Stimulated activated CD8-positive, alpha-beta memory T cell treated with anti-CD3 and anti-CD28 coated beads, Interleukin-4, amount 100 ng/mL, for 1 hour (primary cell): ENCODE data around the gene PRSS21.

Experiments
- DNase-seq, 2 donors: peaks; one replicate each; pipeline ENCODE4 v3.0.0-alpha.2; 2020; ENCODE audit warnings: low read depth in 2 of 2, low spot score in 1 of 2

Gene PRSS21

GRCh38 chr16:2816751-2817339 lies at the start of gene PRSS21:
Gene PRSS21 (plus strand): TSS chr16:2817237. CDS start chr16:2817269, 32 bp downstream.
- DNase-seq = no peak

GRCh38 chr16:2767891-2768290 lies 49.1 kb upstream of the PRSS21 start:
- DNase-seq = no peak

GRCh38 chr16:2768403-2769089 lies 48.5 kb upstream of the PRSS21 start:
- DNase-seq = no peak

GRCh38 chr16:2769100-2769529 lies 47.9 kb upstream of the PRSS21 start:
- no peak for DNase-seq

GRCh38 chr16:2769675-2770056 lies 47.4 kb upstream of the PRSS21 start:
- DNase-seq = no peak

- no peak for DNase-seq
These were observed 46.7 kb upstream of the PRSS21 start for GRCh38 chr16:2770057-2770951.

GRCh38 chr16:2771496-2772402 lies 45.3 kb upstream of the PRSS21 start:
- no peak for DNase-seq

GRCh38 chr16:2773188-2773968 lies 43.7 kb upstream of the PRSS21 start:
- DNase-seq = no peak

- no peak for DNase-seq
These were observed 42.7 kb upstream of the PRSS21 start for GRCh38 chr16:2774161-2774891.

- no peak for DNase-seq
These were observed 41.8 kb upstream of the PRSS21 start for GRCh38 chr16:2775131-2775716.

- no peak for DNase-seq
These were observed 41.1 kb upstream of the PRSS21 start for GRCh38 chr16:2775765-2776499.

- DNase-seq = no peak
These were observed 40.4 kb upstream of the PRSS21 start for GRCh38 chr16:2776500-2777139.

GRCh38 chr16:2777231-2777902 lies 39.7 kb upstream of the PRSS21 start, which contains the start of gene ELOB:
Gene ELOB (minus strand): TSS chr16:2777280. CDS start chr16:2777239, 41 bp downstream.
- peak; percentile 78 to 80 for DNase-seq

- DNase-seq = peak in 1 of 2 donors; percentile 19
These were observed 39.0 kb upstream of the PRSS21 start for GRCh38 chr16:2777903-2778629.

- DNase-seq = no peak
These were observed 38.4 kb upstream of the PRSS21 start for GRCh38 chr16:2778630-2778958.

- no peak for DNase-seq
These were observed 37.7 kb upstream of the PRSS21 start for GRCh38 chr16:2779151-2779920.
